Osteocyte (in vitro differentiated cells): ENCODE measurements around the gene ENTHD1. TPM values are rescaled to one million over a fixed set of nuclear protein-coding genes. Genes with fewer than 3 reads are reported as not detected.
"Not testable (repeated sequence)": the region's sequence is repeated elsewhere in the genome, so short reads cannot be mapped to it uniquely, and the experiment has no call there.

Experiments
- DNase-seq: peaks from one replicate; pipeline ENCODE4 v3.0.0; 2021; ENCODE audit warnings: mixed read lengths; ENCODE audit not compliant: unreplicated experiment; ENCODE audit errors: extremely low spot score
- H3K27ac Mint-ChIP-seq: one replicate; pipeline ENCODE4 v1.8.0; 2021; ENCODE audit warnings: mild to moderate bottlenecking, mixed read lengths; ENCODE audit not compliant: unreplicated experiment
- H3K27me3 Mint-ChIP-seq: one replicate; pipeline ENCODE4 v1.8.0; 2021; ENCODE audit warnings: mixed read lengths; ENCODE audit not compliant: unreplicated experiment
- H3K36me3 Mint-ChIP-seq: one replicate; pipeline ENCODE4 v1.8.0; 2021; ENCODE audit warnings: mixed read lengths; ENCODE audit not compliant: unreplicated experiment
- H3K4me1 Mint-ChIP-seq: one replicate; pipeline ENCODE4 v1.8.0; 2021; ENCODE audit warnings: mixed read lengths; ENCODE audit not compliant: unreplicated experiment
- H3K4me3 Mint-ChIP-seq: one replicate; pipeline ENCODE4 v1.8.0; 2021; ENCODE audit warnings: mild to moderate bottlenecking, moderate library complexity, mixed read lengths; ENCODE audit not compliant: unreplicated experiment
- H3K9me3 Mint-ChIP-seq: one replicate; pipeline ENCODE4 v1.8.0; 2021; ENCODE audit warnings: mixed read lengths; ENCODE audit not compliant: unreplicated experiment
- CTCF ChIP-seq: fragments of 200-600 bp; sonication (generic); IDR thresholded peaks from 2 replicates; pipeline ENCODE4 v1.5.0; 2021; ENCODE audit warnings: antibody characterized with exemption, mild to moderate bottlenecking, moderate library complexity
- total RNA-seq: library from RNA; stranded (reverse); gene quantifications from 2 replicates; pipeline ENCODE4 v1.2.1, GENCODE V29; 2021

Gene ENTHD1
- total RNA-seq, 1 donor from 2014 or later, result not detected

GRCh38 chr22:39859903-39860588 is 33.5 kb downstream of the ENTHD1 start:
- TF ChIP-seq CTCF, result no peak
- DNase-seq, result no peak
- Mint-ChIP-seq H3K36me3 (no peaks in the 10 kb centered on the region), H3K27ac (no peak overlapping the region), H3K27me3 (peaks cover 68% of the 10 kb centered on the region), H3K4me1 (no peaks in the 10 kb centered on the region), H3K9me3 (no peaks in the 10 kb centered on the region), H3K4me3 (no peak overlapping the region)

- H3K27me3 Mint-ChIP-seq, result peaks cover 66% of the 10 kb centered on the region
- no peak for DNase-seq
- H3K9me3 Mint-ChIP-seq, result no peaks in the 10 kb centered on the region
- H3K4me3 Mint-ChIP-seq, result no peak overlapping the region
- H3K36me3 Mint-ChIP-seq, result no peaks in the 10 kb centered on the region
- no peaks in the 10 kb centered on the region for H3K4me1 Mint-ChIP-seq
- no peak overlapping the region for H3K27ac Mint-ChIP-seq
- TF ChIP-seq CTCF, result no peak
These were observed 37.0 kb downstream of the ENTHD1 start for GRCh38 chr22:39856588-39856987.

- Mint-ChIP-seq H3K36me3 (no peaks in the 10 kb centered on the region), H3K9me3 (no peaks in the 10 kb centered on the region), H3K4me1 (no peaks in the 10 kb centered on the region), H3K4me3 (no peak overlapping the region), H3K27ac (no peak overlapping the region), H3K27me3 (peaks cover 53% of the 10 kb centered on the region)
- TF ChIP-seq CTCF, result no peak
- DNase-seq, result no peak
These were observed 40.8 kb downstream of the ENTHD1 start for GRCh38 chr22:39852799-39853198.

GRCh38 chr22:39851606-39852315 is 41.8 kb downstream of the ENTHD1 start:
- Mint-ChIP-seq H3K9me3 (no peaks in the 10 kb centered on the region), H3K27ac (no peak overlapping the region), H3K27me3 (peaks cover 50% of the 10 kb centered on the region), H3K4me1 (no peaks in the 10 kb centered on the region), H3K4me3 (no peak overlapping the region), H3K36me3 (no peaks in the 10 kb centered on the region)
- TF ChIP-seq CTCF, result no peak
- DNase-seq, result no peak

- H3K4me3 Mint-ChIP-seq, result no peak overlapping the region
- DNase-seq, result no peak
- TF ChIP-seq CTCF, result no peak
These were observed 46.1 kb downstream of the ENTHD1 start for GRCh38 chr22:39847477-39847876.

GRCh38 chr22:39846539-39846938 is 47.0 kb downstream of the ENTHD1 start:
- H3K4me1 Mint-ChIP-seq, H3K27ac Mint-ChIP-seq, DNase-seq, H3K9me3 Mint-ChIP-seq, H3K4me3 Mint-ChIP-seq, H3K36me3 Mint-ChIP-seq: not testable (repeated sequence)
- peaks cover 45% of the 10 kb centered on the region for H3K27me3 Mint-ChIP-seq

More at GRCh38 chr22:39847477-39847876, 46.1 kb downstream of the ENTHD1 start:
- Mint-ChIP-seq H3K4me1 (no peaks in the 10 kb centered on the region), H3K36me3 (no peaks in the 10 kb centered on the region), H3K27ac (no peak overlapping the region), H3K27me3 (peaks cover 44% of the 10 kb centered on the region), H3K9me3 (no peaks in the 10 kb centered on the region)
